Suprapubic skin (tissue), 4 donors: Measurements from ENCODE around the gene WDFY4. TPM values are rescaled to one million over a fixed set of nuclear protein-coding genes. Genes with fewer than 3 reads are reported as not detected.

ENCODE experiments used
- DNase-seq, 2 donors: peaks; one replicate each; pipeline ENCODE4 v3.0.0-alpha.2; 2019; ENCODE audit warnings: low spot score in 2 of 2
- H3K27ac ChIP-seq: fragments of 200-600 bp; sonication (generic); one replicate; pipeline ENCODE4 v1.5.1; 2019
- H3K27me3 ChIP-seq: fragments of 200-600 bp; sonication (generic); one replicate; pipeline ENCODE4 v1.5.1; 2019
- H3K36me3 ChIP-seq: fragments of 200-600 bp; sonication (generic); one replicate; pipeline ENCODE4 v1.5.1; 2019
- H3K4me1 ChIP-seq: fragments of 200-600 bp; sonication (generic); one replicate; pipeline ENCODE4 v1.5.1; 2019
- H3K4me3 ChIP-seq: fragments of 200-600 bp; sonication (generic); one replicate; pipeline ENCODE4 v1.5.1; 2019; ENCODE audit warnings: mild to moderate bottlenecking
- H3K9me3 ChIP-seq: fragments of 200-600 bp; sonication (generic); one replicate; pipeline ENCODE4 v1.5.1; 2019
- CTCF ChIP-seq, 2 donors: fragments of 200-600 bp in 1 of 2; fragments of 450-650 bp in 1 of 2; sonication (generic) in 1 of 2; IDR thresholded peaks; one replicate each; pipeline ENCODE4 v1.5.1; 2016 to 2019; ENCODE audit warnings: antibody characterized with exemption in 2 of 2, mild to moderate bottlenecking in 1 of 2, moderate library complexity in 1 of 2
- EP300 ChIP-seq: sonication (generic); formaldehyde crosslinking; IDR thresholded peaks from one replicate; pipeline ENCODE4 v1.6.1; 2017; ENCODE audit warnings: antibody characterized with exemption
- POLR2A ChIP-seq, 2 donors: fragments of 450-650 bp; IDR thresholded peaks; one replicate each; pipeline ENCODE4 v1.6.1; 2017; ENCODE audit warnings: antibody characterized with exemption in 2 of 2, mild to moderate bottlenecking in 2 of 2, moderate library complexity in 2 of 2
- POLR2AphosphoS5 ChIP-seq, 3 donors: sonication (generic); formaldehyde crosslinking; IDR thresholded peaks; one replicate each; pipeline ENCODE4 v1.6.1; 2017; ENCODE audit warnings: antibody characterized with exemption in 3 of 3
- WGBS: methylation state at CpG from one replicate; pipeline ENCODE4 v1.1.5; 2018; 5-methylcytosine and 5-hydroxymethylcytosine counted together
- total RNA-seq, 4 donors: library from RNA; depleted of rRNA; stranded (reverse); fragments of >200 nt; gene quantifications; one replicate each; pipeline ENCODE4 v1.1.0, GENCODE V29; 2016

Gene WDFY4
- total RNA-seq, 4 donors from 2014 or later = 0.57 to 2.9 (median 1.0) TPM

- DNase-seq = no peak
- Histone ChIP-seq H3K36me3 (no peaks in the 10 kb centered on the region), H3K4me1 (no peaks in the 10 kb centered on the region), H3K9me3 (no peaks in the 10 kb centered on the region), H3K27ac (no peak overlapping the region), H3K27me3 (no peaks in the 10 kb centered on the region), H3K4me3 (no peak overlapping the region)
- TF ChIP-seq EP300 (no peak), POLR2A (IDR thresholded peaks at IDR 0.05) (no peak), POLR2AphosphoS5 (IDR thresholded peaks at IDR 0.05) (no peak), CTCF (IDR thresholded peaks at IDR 0.05) (no peak)
- WGBS = 79% methylated on average over 6 of the region's 6 CpGs
Measured at GRCh38 chr10:48791267-48791928, 106.7 kb downstream of the WDFY4 start.

GRCh38 chr10:48792121-48792520, 107.4 kb downstream of the WDFY4 start:
- Histone ChIP-seq H3K36me3 (no peaks in the 10 kb centered on the region), H3K27me3 (no peaks in the 10 kb centered on the region), H3K9me3 (no peaks in the 10 kb centered on the region), H3K27ac (no peak overlapping the region), H3K4me1 (no peaks in the 10 kb centered on the region), H3K4me3 (no peak overlapping the region)
- TF ChIP-seq POLR2AphosphoS5 (IDR thresholded peaks at IDR 0.05) = no peak
- no peak for TF ChIP-seq POLR2A (IDR thresholded peaks at IDR 0.05)
- TF ChIP-seq EP300 = no peak
- no peak for DNase-seq
- 56% methylated on average over 3 of the region's 3 CpGs for WGBS

GRCh38 chr10:48792687-48793096, 108.0 kb downstream of the WDFY4 start:
- no peak for TF ChIP-seq POLR2A (IDR thresholded peaks at IDR 0.05)
- no peak for TF ChIP-seq EP300
- TF ChIP-seq POLR2AphosphoS5 (IDR thresholded peaks at IDR 0.05) = no peak
- TF ChIP-seq CTCF (IDR thresholded peaks at IDR 0.05) = no peak
- 60% methylated on average over 4 of the region's 4 CpGs for WGBS
- Histone ChIP-seq H3K36me3 (no peaks in the 10 kb centered on the region), H3K27ac (no peak overlapping the region), H3K27me3 (no peaks in the 10 kb centered on the region), H3K9me3 (no peaks in the 10 kb centered on the region), H3K4me1 (no peaks in the 10 kb centered on the region), H3K4me3 (no peak overlapping the region)
- DNase-seq = no peak

GRCh38 chr10:48794074-48794473, 109.4 kb downstream of the WDFY4 start:
- DNase-seq = no peak
- no peak overlapping the region for H3K4me3 ChIP-seq
- no peaks in the 10 kb centered on the region for H3K27me3 ChIP-seq
- no peaks in the 10 kb centered on the region for H3K9me3 ChIP-seq
- H3K36me3 ChIP-seq = no peaks in the 10 kb centered on the region
- no peak overlapping the region for H3K27ac ChIP-seq
- 65% methylated on average over 9 of the region's 9 CpGs for WGBS
- H3K4me1 ChIP-seq = no peaks in the 10 kb centered on the region
- TF ChIP-seq CTCF (IDR thresholded peaks at IDR 0.05) (no peak), POLR2A (IDR thresholded peaks at IDR 0.05) (no peak), EP300 (no peak), POLR2AphosphoS5 (IDR thresholded peaks at IDR 0.05) (no peak)

- peaks cover 2% of the 10 kb centered on the region for H3K4me1 ChIP-seq
- H3K9me3 ChIP-seq = no peaks in the 10 kb centered on the region
- H3K27me3 ChIP-seq = no peaks in the 10 kb centered on the region
- TF ChIP-seq POLR2A (IDR thresholded peaks at IDR 0.05) = no peak
- TF ChIP-seq CTCF (IDR thresholded peaks at IDR 0.05) = no peak
- TF ChIP-seq POLR2AphosphoS5 (IDR thresholded peaks at IDR 0.05) = no peak
- no peak for TF ChIP-seq EP300
- no peaks in the 10 kb centered on the region for H3K36me3 ChIP-seq
- H3K4me3 ChIP-seq = no peak overlapping the region
- WGBS = 92% methylated on average over 2 of the region's 2 CpGs
- DNase-seq = no peak
- no peak overlapping the region for H3K27ac ChIP-seq
Measured at GRCh38 chr10:48796713-48797245, 112.1 kb downstream of the WDFY4 start.
